HG03108 (cell line): ENCODE measurements around the gene CNTNAP1.
"Not testable (repeated sequence)": the region's sequence is repeated elsewhere in the genome, so short reads cannot be mapped to it uniquely, and the experiment has no call there.

Experiments
- ATAC-seq: cut with Tn5 transposase; IDR thresholded peaks from one replicate; pipeline ENCODE4 v1.9.1; 2021; ENCODE audit warnings: moderate library complexity; ENCODE audit not compliant: unreplicated experiment

Gene CNTNAP1

DNA sequence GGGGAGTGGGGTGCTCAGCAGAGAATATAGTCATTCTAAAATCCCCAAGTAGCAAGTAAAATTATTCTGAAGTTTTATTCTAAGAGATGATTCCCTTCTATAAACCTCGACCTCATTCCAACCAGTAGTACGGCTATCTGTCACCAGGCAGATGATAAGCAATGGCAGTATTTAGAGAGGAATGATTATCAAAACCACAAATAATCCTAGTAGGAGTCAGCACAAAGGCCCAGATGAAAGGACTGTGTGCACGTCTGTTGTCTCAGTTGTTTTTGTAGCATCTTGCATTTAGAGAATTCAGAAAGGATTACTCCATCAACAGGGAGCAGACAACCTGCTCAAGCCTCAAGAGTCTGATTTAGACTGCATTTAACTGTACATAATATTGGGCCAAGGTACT lies 41.3 kb downstream of the CNTNAP1 start:
- ATAC-seq, result no peak

DNA sequence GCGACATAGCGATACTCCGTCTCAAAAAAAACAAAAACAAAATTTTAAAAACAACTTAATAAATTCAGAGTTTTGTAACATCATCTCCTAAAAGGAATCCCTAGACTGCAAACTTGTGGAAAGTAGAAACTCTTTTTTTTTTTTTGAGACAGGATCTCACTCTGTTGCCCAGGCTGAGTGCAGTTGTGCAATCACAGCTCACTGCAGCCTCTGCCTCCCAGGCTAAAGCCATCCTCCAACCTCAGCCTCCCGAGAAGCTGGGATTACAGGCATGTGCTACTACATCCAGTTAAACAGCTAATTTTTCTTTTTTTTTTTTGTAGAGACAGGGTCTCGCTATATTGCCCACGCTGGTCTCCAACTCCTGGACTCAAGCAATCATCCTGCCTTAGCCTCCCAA lies 42.8 kb downstream of the CNTNAP1 start:
- no peak for ATAC-seq

DNA sequence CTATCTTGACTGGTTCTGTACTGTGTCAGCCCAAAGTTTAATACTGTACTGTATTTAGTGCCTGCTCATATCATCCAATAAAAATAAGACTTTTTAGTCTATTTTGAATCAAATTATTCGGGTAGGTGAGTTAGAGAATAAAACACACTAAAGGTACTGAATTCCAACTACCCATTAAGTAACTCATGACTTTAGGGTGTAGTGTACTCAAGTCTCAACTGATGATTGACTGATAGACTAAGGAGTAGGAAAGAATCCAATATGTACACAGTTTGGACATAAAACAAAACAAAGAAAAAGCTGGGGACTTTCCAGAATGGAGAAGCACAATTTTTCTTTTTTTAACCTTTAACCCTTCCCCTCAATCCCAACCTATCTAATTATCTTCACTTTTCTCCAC lies 58.4 kb downstream of the CNTNAP1 start:
- no peak for ATAC-seq

DNA sequence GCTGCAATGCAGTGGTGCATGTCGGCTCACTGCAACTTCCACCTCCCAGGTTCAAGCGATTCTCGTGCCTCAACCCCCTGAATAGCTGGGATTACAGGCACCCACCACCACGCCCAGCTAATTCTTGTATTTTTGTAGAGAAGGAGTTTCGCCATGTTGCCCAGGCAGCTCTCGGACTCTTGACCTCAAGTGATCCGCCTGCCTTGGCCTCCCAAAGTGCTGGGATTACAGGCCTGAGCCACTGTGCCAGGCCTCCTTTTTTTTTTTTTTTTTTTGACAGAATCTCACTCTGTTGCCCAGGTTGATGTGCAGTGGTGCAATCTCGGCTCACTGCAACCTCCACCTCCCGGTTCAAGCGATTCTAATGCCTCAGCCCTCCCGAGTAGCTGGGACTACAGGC lies 60.6 kb downstream of the CNTNAP1 start:
- ATAC-seq, result not testable (repeated sequence)

DNA sequence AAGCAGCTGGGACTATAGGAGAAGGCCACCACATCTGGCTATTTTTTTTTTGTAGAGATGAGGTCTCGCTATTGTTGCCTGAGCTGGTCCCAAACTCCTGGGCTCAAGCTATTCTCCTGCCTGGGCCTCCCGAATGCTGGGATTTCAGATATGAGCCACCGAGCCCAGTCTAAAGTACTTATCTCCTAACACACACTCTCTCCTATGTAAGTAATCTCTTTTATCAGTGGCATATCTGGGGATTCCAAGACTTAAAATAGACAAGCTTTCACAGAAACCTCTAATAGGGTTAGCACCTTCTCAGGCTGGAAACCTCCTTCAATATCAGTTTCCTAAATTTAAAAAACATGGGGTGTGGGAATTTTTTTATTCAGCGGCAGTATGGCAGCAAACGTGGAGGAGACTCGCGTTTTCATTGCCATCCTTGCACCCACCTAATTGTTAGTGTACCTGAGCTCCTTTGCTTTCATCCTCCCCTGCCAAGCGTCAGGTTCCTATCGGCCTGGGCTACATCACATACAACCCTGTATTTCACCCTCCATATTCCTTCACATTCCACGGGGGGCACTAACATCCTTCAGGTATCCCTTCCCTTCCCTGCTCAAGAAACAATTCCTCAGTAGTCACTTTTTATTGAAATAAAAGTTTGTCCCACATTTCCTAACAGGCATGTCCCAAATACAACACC lies 61.4 kb downstream of the CNTNAP1 start:
- no peak for ATAC-seq

DNA sequence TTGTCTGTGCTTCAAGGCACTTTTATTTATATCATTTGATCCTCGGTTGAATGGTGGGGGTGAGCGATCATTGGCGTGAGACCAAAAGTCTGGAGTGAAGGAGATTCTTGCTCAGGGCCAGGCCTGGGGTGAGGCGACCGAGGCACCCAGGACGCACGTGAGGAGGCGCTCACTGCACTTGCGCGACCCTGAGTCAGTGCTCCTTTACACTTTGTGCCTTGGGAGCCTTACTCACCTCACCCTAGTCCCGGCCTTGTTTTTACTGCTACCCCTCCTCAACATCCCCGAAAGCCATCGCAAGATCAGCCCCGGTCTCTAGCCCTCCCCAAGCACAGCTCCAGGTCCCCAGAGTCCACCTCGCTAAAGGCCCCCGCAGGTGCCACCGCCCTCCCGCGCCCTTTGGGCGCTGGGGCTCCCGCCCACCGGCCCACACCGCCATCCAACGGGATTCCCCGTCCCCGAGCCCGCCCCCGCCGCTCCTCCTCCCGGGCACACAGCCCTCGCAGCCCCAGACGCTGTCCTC lies 62.0 kb downstream of the CNTNAP1 start:
- peak; percentile 36 for ATAC-seq

DNA sequence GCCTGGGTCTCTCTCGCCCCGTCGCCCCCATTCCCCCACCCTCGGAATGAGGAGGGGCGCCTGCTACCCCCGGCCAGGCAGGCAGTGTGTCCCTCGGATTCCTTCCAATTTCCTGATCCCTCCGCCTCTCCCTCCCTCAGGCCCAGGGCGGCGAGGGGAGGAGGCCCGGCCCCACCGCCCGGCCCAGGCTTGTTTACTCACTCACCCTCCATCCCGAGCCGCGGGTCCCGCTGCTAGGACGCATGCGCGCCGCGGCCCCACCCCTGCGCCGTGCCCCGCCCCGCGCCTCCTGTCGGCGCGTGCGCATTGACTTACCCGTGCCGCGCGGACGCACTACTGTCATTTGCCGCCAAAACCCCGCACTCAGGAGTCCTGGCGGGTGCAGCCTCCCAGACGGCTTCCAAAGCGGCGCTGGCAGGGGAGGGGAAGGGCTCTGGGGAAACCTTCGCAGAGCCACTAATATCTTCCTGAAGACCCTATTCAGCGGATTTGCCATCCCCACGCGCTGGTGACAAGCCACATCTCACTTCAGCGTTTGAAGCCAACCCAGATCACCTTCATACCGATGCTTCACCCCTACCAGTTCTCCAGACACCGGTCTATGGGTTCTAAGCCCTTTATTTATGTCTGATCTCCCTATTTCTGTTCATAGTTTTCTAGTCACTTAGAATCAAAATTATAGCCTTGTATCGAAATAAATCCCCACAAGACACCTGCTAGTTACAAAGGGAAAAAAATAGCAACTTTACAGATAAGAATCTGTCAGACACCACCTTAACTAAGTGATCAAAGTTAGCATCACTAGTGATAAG lies 62.7 kb downstream of the CNTNAP1 start, which contains the start of gene EZH1:
Gene EZH1 (minus strand): TSS at position 235 of the 812 bp plus-strand sequence. CDS start 16,099 bp downstream, outside the sequence.
- peak; percentile 85 for ATAC-seq

DNA sequence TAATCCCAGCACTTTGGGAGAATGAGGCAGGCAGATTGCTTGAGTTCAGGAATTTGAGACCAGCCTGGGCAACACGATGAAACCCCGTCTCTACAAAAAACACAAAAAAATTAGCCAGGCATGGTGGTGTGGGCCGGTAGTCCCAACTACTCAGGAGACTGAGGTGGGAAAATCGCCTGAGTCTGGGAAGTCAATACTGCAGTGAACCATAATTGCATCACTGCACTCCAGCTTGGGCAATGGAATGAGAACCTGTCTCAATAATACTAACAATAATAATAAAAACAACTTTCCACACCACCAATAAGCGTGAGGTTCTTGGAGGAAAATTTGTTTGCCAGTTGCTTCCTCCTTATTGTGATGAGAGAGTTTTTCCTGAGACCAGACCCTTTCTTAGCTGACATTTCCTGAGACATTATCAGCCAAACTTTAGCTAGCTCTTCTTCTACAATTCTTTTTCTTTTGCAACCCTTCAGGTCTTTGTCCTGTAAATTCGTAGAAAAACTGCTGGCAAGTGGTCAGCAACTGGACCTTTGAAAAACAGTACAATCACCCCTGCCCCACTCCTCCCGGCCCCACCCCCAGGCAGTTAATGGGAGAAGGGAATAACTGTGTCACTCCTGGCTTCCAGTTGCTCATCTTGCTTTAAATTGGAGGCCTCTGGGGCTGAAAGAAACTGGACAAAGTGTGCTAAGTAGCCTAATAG lies 66.0 kb downstream of the CNTNAP1 start:
- ATAC-seq, result no peak

DNA sequence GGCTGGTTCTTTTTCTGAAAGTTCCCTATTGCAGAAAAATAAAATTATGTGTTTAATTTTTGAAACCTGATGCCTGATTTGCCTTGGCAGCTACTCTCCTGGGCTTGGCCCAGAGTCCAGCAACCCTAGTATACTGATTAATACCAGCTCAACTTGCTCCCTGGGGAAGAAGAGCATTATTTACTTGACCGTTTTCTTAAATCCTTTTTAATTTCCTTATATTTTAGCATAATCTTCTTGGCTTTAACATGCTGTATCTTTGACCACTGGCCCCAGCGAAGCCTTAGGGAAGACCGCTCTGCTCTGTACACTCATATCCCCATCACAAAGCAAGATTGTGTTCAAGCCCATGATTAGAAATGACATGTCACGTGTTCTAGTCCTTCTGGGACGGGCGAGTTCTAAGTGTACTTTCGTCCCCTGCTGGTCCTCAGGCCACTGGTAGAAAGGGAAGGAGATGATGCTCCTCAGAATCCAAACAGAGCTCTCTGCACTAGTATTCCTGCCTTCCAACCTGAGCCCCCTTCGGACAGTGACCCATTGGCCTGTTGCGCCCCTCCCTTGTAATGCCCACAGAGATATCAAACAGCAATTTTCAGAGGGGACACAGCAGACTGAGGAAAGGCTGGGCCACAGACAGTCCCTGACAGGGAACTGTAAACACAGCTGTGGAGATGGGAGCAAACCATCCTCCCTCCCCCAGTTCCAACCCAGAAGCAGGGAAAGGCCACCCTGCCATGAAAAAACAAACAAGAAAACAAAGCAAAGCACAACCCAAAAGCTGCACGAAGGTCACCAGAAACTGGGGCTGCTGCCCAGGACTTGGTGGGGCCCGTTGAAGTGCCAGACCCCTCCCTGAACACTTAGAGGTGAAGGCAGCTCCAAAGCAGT lies 66.8 kb downstream of the CNTNAP1 start:
- ATAC-seq, result no peak
